ENCODE results near the gene ADGRG3.

Gene ADGRG3

DNA sequence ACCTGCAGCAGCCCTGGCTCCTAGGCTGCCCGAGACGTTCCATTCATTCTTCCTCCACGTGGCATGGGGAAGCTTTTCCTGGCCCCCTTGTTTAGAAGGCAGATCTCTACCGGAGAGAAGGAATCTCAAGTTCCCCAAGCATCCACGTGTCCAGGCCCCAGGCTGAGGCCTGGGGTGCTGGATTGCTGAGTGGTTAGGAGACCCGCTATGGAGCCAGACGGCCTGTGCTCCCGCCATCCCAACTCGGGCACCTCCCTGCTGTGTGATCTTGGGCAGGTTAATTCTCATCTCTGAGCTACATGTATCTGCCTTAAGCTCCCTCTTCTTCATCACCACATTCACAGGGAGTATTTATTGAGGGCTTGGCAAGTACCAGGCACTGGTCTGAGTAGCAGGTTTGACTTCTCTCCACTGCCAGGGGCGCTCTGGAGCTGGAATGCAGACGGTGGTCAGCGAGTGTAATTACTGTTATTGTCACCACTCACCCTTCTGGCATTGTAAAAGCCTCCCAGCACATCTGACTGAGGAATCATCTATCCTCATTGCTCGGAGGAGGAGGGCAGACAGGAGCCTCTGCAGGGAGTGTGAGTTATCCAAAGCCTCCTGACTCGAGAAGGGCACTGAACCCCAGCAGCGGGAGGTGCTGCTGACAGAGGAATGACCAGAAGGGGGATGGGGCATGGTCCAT lies 40.8 kb upstream of the ADGRG3 start:
- Histone ChIP-seq H3K4me3 (ENCODE audit: low read length) (no peak overlapping the region), H3K9ac (ENCODE audit: low read length) (no peak overlapping the region), H3K36me3 (ENCODE audit: control insufficient read depth, insufficient read depth, low read length) (no peaks in the 10 kb centered on the region), H3K27me3 (ENCODE audit: control insufficient read depth, insufficient read depth, low read length) (peaks cover 8% of the 10 kb centered on the region), H3K4me1 (ENCODE audit: control insufficient read depth, insufficient read depth, low read length) (peaks cover 2% of the 10 kb centered on the region), H3K27ac (ENCODE audit: low read depth, low read length) (no peak overlapping the region)

- Histone ChIP-seq H3K4me3 (ENCODE audit: low read length) (peak within 1 kb of the TSS; percentile 47), H3K4me1 (ENCODE audit: control insufficient read depth, insufficient read depth, low read length) (peaks cover 2% of the 10 kb centered on the region), H3K36me3 (ENCODE audit: control insufficient read depth, insufficient read depth, low read length) (no peaks in the 10 kb centered on the region), H3K27ac (ENCODE audit: low read depth, low read length) (peak within 1 kb of the TSS; percentile 35), H3K9ac (ENCODE audit: low read length) (no peak within 1 kb of the TSS), H3K27me3 (ENCODE audit: control insufficient read depth, insufficient read depth, low read length) (peaks cover 8% of the 10 kb centered on the region)
These were observed 39.9 kb upstream of the ADGRG3 start, which contains the start of gene ADGRG1 for GRCh38 chr16:57628008-57628781. Gene ADGRG1, plus strand, starts transcription at chr16:57628630. Its CDS starts 21,658 bp downstream, at chr16:57650288.

GRCh38 chr16:57628783-57629293 lies 39.3 kb upstream of the ADGRG3 start:
- peaks cover 8% of the 10 kb centered on the region for H3K27me3 ChIP-seq (ENCODE audit: control insufficient read depth, insufficient read depth, low read length)
- no peak overlapping the region for H3K9ac ChIP-seq (ENCODE audit: low read length)
- H3K27ac ChIP-seq (ENCODE audit: low read depth, low read length), result peak overlapping the region; percentile 35
- H3K4me3 ChIP-seq (ENCODE audit: low read length), result peak overlapping the region; percentile 47
- H3K4me1 ChIP-seq (ENCODE audit: control insufficient read depth, insufficient read depth, low read length), result peaks cover 2% of the 10 kb centered on the region
- H3K36me3 ChIP-seq (ENCODE audit: control insufficient read depth, insufficient read depth, low read length), result no peaks in the 10 kb centered on the region

GRCh38 chr16:57629516-57630406 lies 38.3 kb upstream of the ADGRG3 start:
- Histone ChIP-seq H3K4me3 (ENCODE audit: low read length) (no peak overlapping the region), H3K36me3 (ENCODE audit: control insufficient read depth, insufficient read depth, low read length) (no peaks in the 10 kb centered on the region), H3K27ac (ENCODE audit: low read depth, low read length) (peak overlapping the region; percentile 23), H3K9ac (ENCODE audit: low read length) (no peak overlapping the region), H3K4me1 (ENCODE audit: control insufficient read depth, insufficient read depth, low read length) (peaks cover 2% of the 10 kb centered on the region), H3K27me3 (ENCODE audit: control insufficient read depth, insufficient read depth, low read length) (peaks cover 8% of the 10 kb centered on the region)

DNA sequence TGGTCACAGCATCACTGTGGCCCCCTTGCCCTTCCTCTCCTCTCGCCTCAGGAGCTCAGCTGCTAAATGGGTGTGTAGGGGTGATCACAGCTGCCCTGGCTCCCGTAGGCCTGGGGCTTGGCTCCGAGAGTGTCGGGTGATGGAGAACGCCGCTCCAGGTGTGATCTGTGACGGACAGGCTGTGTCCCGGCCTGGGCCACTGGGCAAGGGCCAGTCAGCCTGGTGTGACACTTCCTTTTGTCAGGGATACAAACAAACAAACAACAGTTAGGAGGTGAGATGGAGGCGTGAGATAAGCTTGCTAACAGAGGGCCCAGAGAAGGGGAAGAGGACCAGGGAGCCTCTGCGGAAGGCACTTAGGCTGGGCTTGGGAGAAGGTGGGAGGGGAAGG lies 37.7 kb upstream of the ADGRG3 start:
- Histone ChIP-seq H3K4me3 (ENCODE audit: low read length) (no peak overlapping the region), H3K36me3 (ENCODE audit: control insufficient read depth, insufficient read depth, low read length) (no peaks in the 10 kb centered on the region), H3K4me1 (ENCODE audit: control insufficient read depth, insufficient read depth, low read length) (peaks cover 2% of the 10 kb centered on the region), H3K27me3 (ENCODE audit: control insufficient read depth, insufficient read depth, low read length) (peaks cover 13% of the 10 kb centered on the region), H3K27ac (ENCODE audit: low read depth, low read length) (no peak overlapping the region), H3K9ac (ENCODE audit: low read length) (no peak overlapping the region)

DNA sequence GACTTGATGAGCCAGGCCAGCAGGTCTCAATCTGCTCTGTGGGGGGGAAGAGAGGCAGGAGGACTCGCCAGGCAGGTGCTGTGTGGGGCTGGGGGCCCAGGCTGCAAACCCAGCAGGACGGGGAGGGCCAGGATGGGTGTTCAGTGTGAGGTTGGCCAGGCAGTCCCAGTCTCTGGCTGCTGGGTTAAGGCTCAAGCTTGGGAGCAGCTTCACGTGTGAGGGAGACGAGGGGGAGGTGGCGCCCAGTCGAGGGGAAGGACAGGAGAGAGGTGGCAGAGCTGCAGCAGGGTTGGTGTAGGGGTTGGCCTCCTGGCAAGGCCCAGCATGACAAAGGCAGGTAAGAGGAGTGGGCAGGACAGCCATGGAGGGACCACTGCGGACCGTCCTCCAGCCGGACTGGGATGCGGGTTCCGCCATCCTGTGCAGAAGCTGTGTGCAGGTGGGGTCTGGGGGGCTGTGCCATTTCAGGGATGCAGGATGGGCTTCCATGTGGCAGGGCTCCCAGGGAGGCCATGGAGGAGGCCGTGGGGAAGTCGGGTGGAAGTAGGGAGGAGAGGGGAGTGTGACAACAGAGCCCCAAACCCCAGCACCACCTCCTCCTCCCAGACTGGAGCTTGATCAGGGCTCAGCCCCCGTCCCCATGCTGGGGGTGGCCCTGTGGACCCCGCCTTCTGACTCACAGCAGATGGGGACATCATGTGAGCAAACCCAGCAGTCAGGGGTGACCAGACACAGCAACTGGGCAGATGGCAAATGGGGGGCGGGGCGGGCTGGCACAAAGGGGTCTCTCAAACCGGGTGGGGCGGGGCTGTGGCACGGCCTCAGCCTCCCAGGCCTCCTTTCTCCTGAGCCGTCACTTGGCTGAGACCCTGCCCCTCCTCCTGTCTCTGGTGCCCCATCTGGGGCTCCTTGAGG lies 36.9 kb upstream of the ADGRG3 start:
- no peak overlapping the region for H3K4me3 ChIP-seq (ENCODE audit: low read length)
- peaks cover 14% of the 10 kb centered on the region for H3K27me3 ChIP-seq (ENCODE audit: control insufficient read depth, insufficient read depth, low read length)
- H3K36me3 ChIP-seq (ENCODE audit: control insufficient read depth, insufficient read depth, low read length), result no peaks in the 10 kb centered on the region
- H3K27ac ChIP-seq (ENCODE audit: low read depth, low read length), result no peak overlapping the region
- peaks cover 2% of the 10 kb centered on the region for H3K4me1 ChIP-seq (ENCODE audit: control insufficient read depth, insufficient read depth, low read length)
- no peak overlapping the region for H3K9ac ChIP-seq (ENCODE audit: low read length)

DNA sequence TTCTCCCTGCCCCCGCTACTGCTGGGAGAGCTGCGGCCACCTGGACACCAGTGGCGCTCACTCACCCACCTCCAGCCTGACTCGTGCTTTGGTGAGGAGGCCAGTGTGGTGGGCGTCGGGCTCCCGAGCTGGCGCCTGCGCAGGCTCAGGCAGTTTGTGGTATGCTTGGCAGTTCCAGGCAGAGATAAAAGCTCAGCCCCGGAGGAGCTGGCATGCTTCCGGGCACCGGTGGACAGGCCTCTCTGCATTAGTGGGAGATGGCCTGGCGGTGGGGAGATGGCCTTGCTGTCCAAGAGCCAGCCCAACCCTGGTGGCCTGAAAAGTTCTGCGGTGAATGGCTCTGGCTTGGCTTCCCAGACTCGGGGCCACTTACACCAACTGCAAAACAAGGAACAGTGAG lies 35.5 kb upstream of the ADGRG3 start:
- peaks cover 14% of the 10 kb centered on the region for H3K27me3 ChIP-seq (ENCODE audit: control insufficient read depth, insufficient read depth, low read length)
- no peaks in the 10 kb centered on the region for H3K36me3 ChIP-seq (ENCODE audit: control insufficient read depth, insufficient read depth, low read length)
- H3K9ac ChIP-seq (ENCODE audit: low read length), result no peak overlapping the region
- no peak overlapping the region for H3K4me3 ChIP-seq (ENCODE audit: low read length)
- no peak overlapping the region for H3K27ac ChIP-seq (ENCODE audit: low read depth, low read length)
- peaks cover 2% of the 10 kb centered on the region for H3K4me1 ChIP-seq (ENCODE audit: control insufficient read depth, insufficient read depth, low read length)

DNA sequence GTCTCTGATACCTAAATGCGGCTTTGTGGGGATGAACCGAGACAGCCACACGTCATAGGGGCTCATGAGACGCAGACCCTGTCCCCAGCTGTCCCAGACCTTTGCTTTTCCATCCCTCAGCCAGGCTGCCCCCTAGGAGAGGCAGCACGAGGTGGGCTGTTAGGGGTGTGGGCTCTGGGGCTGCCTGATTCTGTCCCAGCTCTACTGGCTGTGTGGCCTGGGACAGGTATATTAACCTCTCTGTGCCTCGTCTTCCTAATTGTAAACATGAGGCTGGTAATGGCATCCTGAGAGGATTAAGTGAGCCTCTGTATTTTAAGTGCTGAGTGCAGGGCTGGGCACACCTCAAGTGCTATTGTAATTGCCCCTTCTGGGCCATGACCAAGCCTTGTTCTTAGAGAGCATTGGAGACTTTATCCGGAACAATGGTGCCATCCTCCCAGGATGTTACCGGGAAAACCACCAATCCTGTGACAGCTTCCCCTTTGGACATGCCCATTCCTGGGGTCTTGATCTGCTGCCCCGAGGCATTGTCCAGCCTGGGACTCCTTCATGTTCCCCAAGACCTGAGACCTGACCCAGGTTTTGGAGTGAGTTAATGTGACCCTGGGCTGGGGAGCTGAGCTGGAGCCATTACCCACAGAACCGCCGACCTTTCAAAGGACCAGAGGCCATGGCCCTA lies 34.6 kb upstream of the ADGRG3 start:
- H3K9ac ChIP-seq (ENCODE audit: low read length), result no peak overlapping the region
- H3K27ac ChIP-seq (ENCODE audit: low read depth, low read length), result no peak overlapping the region
- peaks cover 10% of the 10 kb centered on the region for H3K27me3 ChIP-seq (ENCODE audit: control insufficient read depth, insufficient read depth, low read length)
- no peak overlapping the region for H3K4me3 ChIP-seq (ENCODE audit: low read length)
- H3K36me3 ChIP-seq (ENCODE audit: control insufficient read depth, insufficient read depth, low read length), result no peaks in the 10 kb centered on the region
- H3K4me1 ChIP-seq (ENCODE audit: control insufficient read depth, insufficient read depth, low read length), result peaks cover under 1% of the 10 kb centered on the region

DNA sequence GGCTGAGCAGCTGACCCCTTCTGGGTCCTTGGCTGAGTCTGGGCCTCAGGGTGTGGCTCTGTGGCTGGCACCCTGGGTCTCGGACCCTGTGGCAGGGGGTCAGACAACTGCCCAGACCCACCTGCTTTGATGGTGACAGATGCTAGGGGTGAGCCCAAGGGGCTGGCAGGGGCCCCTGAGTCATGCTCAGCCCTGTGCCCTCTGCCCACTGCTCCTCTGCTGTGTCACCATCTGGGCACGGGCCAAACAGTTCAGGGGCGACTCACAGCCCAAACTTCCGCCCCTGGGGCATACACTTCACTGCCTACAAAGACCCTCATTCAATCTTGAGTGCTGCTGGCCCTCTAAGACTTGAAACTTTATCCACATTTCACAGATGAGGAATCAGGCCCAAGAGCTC lies 33.9 kb upstream of the ADGRG3 start:
- no peak overlapping the region for H3K9ac ChIP-seq (ENCODE audit: low read length)

DNA sequence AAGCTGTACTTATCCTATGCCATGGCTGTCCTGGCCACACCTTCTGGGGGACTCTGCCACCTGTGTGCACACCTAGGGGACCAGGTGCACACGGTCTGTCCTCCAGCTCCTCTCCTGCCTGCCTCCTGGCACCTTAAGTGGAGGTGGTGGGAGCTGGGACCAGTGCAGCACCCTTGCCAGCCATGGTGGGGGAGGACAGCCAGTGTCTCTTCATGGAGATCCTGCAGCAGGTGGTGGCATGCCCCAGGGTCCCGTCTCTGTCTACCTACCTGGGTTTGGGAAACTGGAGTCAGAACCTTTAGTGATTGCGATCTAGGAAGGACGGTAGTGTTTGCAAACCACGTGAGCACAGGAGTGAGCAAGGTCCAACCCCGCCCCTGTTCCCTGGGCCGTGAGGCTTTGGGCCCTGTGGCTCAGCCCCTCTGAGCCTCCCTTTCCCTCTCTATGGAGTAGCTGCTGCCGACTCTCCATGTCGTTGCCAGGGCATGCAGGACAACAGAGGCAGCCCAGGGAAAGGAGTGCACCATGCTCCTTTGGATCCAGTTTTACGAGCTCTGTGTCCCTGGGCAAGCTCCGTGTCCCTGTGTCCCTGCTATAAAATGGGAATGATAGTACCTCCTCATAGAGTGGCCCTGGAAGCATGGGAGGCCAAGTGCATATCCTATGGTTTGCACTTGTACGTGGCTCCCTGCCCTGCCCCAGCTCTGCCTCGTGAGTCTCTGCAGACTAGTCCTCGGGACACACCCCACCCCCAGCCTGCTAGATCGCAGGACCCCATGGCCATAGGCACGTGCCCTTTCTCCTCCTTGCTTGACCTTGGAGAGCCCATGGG lies 32.6 kb upstream of the ADGRG3 start:
- H3K27me3 ChIP-seq (ENCODE audit: control insufficient read depth, insufficient read depth, low read length), result peaks cover 6% of the 10 kb centered on the region
- no peaks in the 10 kb centered on the region for H3K4me1 ChIP-seq (ENCODE audit: control insufficient read depth, insufficient read depth, low read length)
- no peak overlapping the region for H3K27ac ChIP-seq (ENCODE audit: low read depth, low read length)
- H3K4me3 ChIP-seq (ENCODE audit: low read length), result no peak overlapping the region
- H3K36me3 ChIP-seq (ENCODE audit: control insufficient read depth, insufficient read depth, low read length), result no peaks in the 10 kb centered on the region
- H3K9ac ChIP-seq (ENCODE audit: low read length), result no peak overlapping the region

More for the DNA sequence above, 33.9 kb upstream of the ADGRG3 start:
- H3K4me3 ChIP-seq (ENCODE audit: low read length), result no peak overlapping the region
- no peak overlapping the region for H3K27ac ChIP-seq (ENCODE audit: low read depth, low read length)
- no peaks in the 10 kb centered on the region for H3K4me1 ChIP-seq (ENCODE audit: control insufficient read depth, insufficient read depth, low read length)
- no peaks in the 10 kb centered on the region for H3K36me3 ChIP-seq (ENCODE audit: control insufficient read depth, insufficient read depth, low read length)
- H3K27me3 ChIP-seq (ENCODE audit: control insufficient read depth, insufficient read depth, low read length), result peaks cover 6% of the 10 kb centered on the region

All from rectal smooth muscle tissue (tissue), 1 donor.